Testis (tissue), 3 donors: ENCODE results near the gene BCOR. TPM values are rescaled to one million over a fixed set of nuclear protein-coding genes. Genes with fewer than 3 reads are reported as not detected.
A peak's percentile ranks its signal among the peaks of the same experiment; 100 is the strongest.

ENCODE experiments used
- DNase-seq: peaks from one replicate; pipeline ENCODE4 v3.0.0-alpha.2; 2019
- H3K27ac ChIP-seq, 2 donors: fragments of 200-600 bp; sonication (generic); one replicate each; pipeline ENCODE4 v1.5.1; 2019
- H3K27me3 ChIP-seq: fragments of 200-600 bp; sonication (generic); one replicate; pipeline ENCODE4 v1.5.1; 2019
- H3K36me3 ChIP-seq: fragments of 200-600 bp; sonication (generic); one replicate; pipeline ENCODE4 v1.5.1; 2017; ENCODE audit warnings: low read depth; ENCODE audit errors: missing control alignments
- H3K4me1 ChIP-seq: fragments of 200-600 bp; sonication (generic); one replicate; pipeline ENCODE4 v1.5.1; 2019
- H3K4me3 ChIP-seq, 2 donors: fragments of 200-600 bp; sonication (generic); one replicate each; pipeline ENCODE4 v1.5.1; 2017 to 2019
- H3K9me3 ChIP-seq: fragments of 200-600 bp; sonication (generic); one replicate; pipeline ENCODE4 v1.5.1; 2017
- POLR2A ChIP-seq: fragments of 450-650 bp; IDR thresholded peaks from one replicate; pipeline ENCODE4 v1.6.1; 2017; ENCODE audit warnings: antibody characterized with exemption, mild to moderate bottlenecking, moderate library complexity
- WGBS, 2 donors: methylation state at CpG; one replicate each; pipeline ENCODE4 v1.1.5; 2018; 5-methylcytosine and 5-hydroxymethylcytosine counted together
- intact Hi-C: fragments of 100-400 bp; cut with DNase I; formaldehyde crosslinking; loops from one replicate; pipeline ENCODE4 v1.15.1; 2023; ENCODE audit warnings: low total_unique reads
- polyA plus RNA-seq: library from polyadenylated mRNA; stranded (reverse); fragments of 350-450 nt; fragmentation: Illumina TruSeq; extraction: RNeasy Lipid Tissue Mini Kit (QIAGEN cat#74804); gene quantifications from one replicate; pipeline ENCODE4 v1.2.3, GENCODE V29; 2014; ENCODE audit warnings: low read depth, low replicate concordance; ENCODE audit not compliant: insufficient read depth
- total RNA-seq, 2 donors: library from RNA; depleted of rRNA; stranded (reverse); fragments of >200 nt; gene quantifications; one replicate each; pipeline ENCODE4 v1.2.3, GENCODE V29; 2016
- TF ChIP-seq, protein P1 (sequence below), 3 experiments: fragments of 450-650 bp in 2 of 3; fragments of 200-600 bp in 1 of 3; sonication (generic) in 1 of 3; IDR thresholded peaks; one replicate each; pipeline ENCODE4 v1.5.1; 2016 to 2019; ENCODE audit warnings: antibody characterized with exemption in 3 of 3, mild to moderate bottlenecking in 2 of 3, moderate library complexity in 1 of 3

Gene BCOR
- total and polyA plus RNA-seq, 3 donors from 2014 or later: 26.4 to 69.6 (median 46.8) TPM

DNA sequence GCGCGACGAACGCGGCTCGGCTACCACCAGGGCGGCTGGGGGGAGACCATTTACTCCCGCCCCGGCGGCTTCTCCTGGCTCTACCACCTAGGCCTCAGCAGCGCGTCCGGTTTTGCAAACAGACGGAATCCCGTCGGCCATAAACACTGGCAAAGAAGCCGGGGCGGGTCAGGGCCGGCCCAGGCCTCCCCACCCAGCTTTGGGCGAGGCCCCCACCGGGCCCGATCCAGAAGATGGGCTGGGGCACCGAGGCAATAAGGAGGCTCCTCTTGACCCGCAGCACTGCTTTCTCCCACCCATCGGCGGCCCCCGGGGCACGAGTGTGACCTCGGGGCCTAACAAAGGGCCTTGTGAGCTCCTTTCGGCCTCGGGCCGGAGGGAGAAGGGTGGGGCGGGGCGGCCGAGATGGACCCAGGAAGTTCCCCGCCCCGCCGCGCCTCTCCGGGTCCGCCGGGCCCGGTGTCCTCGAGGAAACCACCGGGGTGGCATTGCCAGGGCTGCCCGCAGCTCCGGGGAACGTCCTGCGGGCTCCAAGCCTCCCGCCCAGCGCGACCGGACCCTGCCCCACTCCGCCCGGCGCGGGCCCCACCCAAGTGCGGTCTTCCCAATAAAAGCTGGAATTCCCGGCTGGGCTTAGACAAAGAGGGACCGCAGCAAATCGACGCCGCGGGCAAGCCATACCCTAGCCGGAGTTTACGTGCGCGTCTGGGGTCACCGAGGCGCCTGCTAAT lies 5.9 kb downstream of the BCOR start:
- H3K27me3 ChIP-seq: no peaks in the 10 kb centered on the region
- H3K9me3 ChIP-seq: no peaks in the 10 kb centered on the region
- H3K27ac ChIP-seq: no peak overlapping the region
- peaks cover 10% of the 10 kb centered on the region for H3K4me1 ChIP-seq
- H3K36me3 ChIP-seq: no peaks in the 10 kb centered on the region
- intact Hi-C loops: loop anchor here (10.0 kb wide), 1 partner anchor 77 kb away; no protein-coding TSS in a partner anchor
- WGBS, 2 donors: 53 to 80% methylated on average over 5 to 40 of the region's 70 CpGs
- no peak overlapping the region for H3K4me3 ChIP-seq
- no peak for TF ChIP-seq POLR2A
- TF ChIP-seq, protein P1, sequence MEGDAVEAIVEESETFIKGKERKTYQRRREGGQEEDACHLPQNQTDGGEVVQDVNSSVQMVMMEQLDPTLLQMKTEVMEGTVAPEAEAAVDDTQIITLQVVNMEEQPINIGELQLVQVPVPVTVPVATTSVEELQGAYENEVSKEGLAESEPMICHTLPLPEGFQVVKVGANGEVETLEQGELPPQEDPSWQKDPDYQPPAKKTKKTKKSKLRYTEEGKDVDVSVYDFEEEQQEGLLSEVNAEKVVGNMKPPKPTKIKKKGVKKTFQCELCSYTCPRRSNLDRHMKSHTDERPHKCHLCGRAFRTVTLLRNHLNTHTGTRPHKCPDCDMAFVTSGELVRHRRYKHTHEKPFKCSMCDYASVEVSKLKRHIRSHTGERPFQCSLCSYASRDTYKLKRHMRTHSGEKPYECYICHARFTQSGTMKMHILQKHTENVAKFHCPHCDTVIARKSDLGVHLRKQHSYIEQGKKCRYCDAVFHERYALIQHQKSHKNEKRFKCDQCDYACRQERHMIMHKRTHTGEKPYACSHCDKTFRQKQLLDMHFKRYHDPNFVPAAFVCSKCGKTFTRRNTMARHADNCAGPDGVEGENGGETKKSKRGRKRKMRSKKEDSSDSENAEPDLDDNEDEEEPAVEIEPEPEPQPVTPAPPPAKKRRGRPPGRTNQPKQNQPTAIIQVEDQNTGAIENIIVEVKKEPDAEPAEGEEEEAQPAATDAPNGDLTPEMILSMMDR (IDR thresholded peaks at IDR 0.05): no peak
- DNase-seq: no peak

- Histone ChIP-seq H3K27me3 (no peaks in the 10 kb centered on the region), H3K4me3 (no peak overlapping the region), H3K27ac (no peak overlapping the region), H3K36me3 (no peaks in the 10 kb centered on the region), H3K4me1 (peaks cover 13% of the 10 kb centered on the region), H3K9me3 (no peaks in the 10 kb centered on the region)
- 53 to 70% methylated on average over 7 of the region's 7 CpGs for WGBS, 2 donors
- DNase-seq: no peak
- intact Hi-C loops: loop anchor here (10.0 kb wide), 1 partner anchor 76 kb away; no protein-coding TSS in a partner anchor
- TF ChIP-seq, protein P1 (IDR thresholded peaks at IDR 0.05): no peak
- TF ChIP-seq POLR2A: no peak
Observed at GRCh38 chrX:40090961-40091360, 6.8 kb downstream of the BCOR start.

GRCh38 chrX:40090050-40090804 lies 7.5 kb downstream of the BCOR start:
- Histone ChIP-seq H3K4me1 (peaks cover 13% of the 10 kb centered on the region), H3K27me3 (no peaks in the 10 kb centered on the region)

GRCh38 chrX:40088803-40089540 lies 8.8 kb downstream of the BCOR start:
- 59 to 63% methylated on average over 9 of the region's 9 CpGs for WGBS, 2 donors
- no peak overlapping the region for H3K4me3 ChIP-seq
- no peaks in the 10 kb centered on the region for H3K27me3 ChIP-seq
- no peak for DNase-seq
- H3K27ac ChIP-seq: no peak overlapping the region
- intact Hi-C loops: no loop called here
- H3K4me1 ChIP-seq: peaks cover 16% of the 10 kb centered on the region
- no peaks in the 10 kb centered on the region for H3K36me3 ChIP-seq
- H3K9me3 ChIP-seq: no peaks in the 10 kb centered on the region
- TF ChIP-seq, protein P1 (IDR thresholded peaks at IDR 0.05): no peak
- no peak for TF ChIP-seq POLR2A

More at GRCh38 chrX:40090050-40090804, 7.5 kb downstream of the BCOR start:
- peak; percentile 34 for DNase-seq
- TF ChIP-seq, protein P1 (IDR thresholded peaks at IDR 0.05): no peak
- TF ChIP-seq POLR2A: no peak
- WGBS, 2 donors: 0 to 3% methylated on average over 1 to 41 of the region's 63 CpGs
- H3K36me3 ChIP-seq: no peaks in the 10 kb centered on the region
- H3K9me3 ChIP-seq: no peaks in the 10 kb centered on the region
- intact Hi-C loops: loop anchor here (10.0 kb wide), 1 partner anchor 75 kb away; no protein-coding TSS in a partner anchor
- peak overlapping the region in 1 of 2 donors; percentile 47 for H3K4me3 ChIP-seq
- H3K27ac ChIP-seq: no peak overlapping the region
